HepG2 (cell line): ENCODE data around the gene BMPER. TPM values are rescaled to one million over a fixed set of nuclear protein-coding genes. Genes with fewer than 3 reads are reported as not detected.

ENCODE experiments used
- ATAC-seq: fragments of 200-7000 bp; cut with Tn5 transposase; 3 replicates; pipeline ENCODE4 v1.9.1; 2020; ENCODE audit warnings: mild to moderate bottlenecking, moderate library complexity
- BruUV-seq: library from RNA; stranded (reverse); fragments of 400-500 nt; replicated peaks from 2 replicates; lab custom pipeline; 2021; lab: Mats Ljungman, UMichigan
- CTCF ChIA-PET: fragments of 300-600 bp; formaldehyde crosslinking; extraction: SDS; loops from one replicate; lab custom pipeline; 2021; ENCODE audit warnings: low total read pairs, inconsistent platforms, low intra/inter-chr PET ratio; lab: Yijun Ruan, JAX
- POLR2A ChIA-PET: fragments of 350-600 bp; sonication (Branson Sonifier 250); formaldehyde crosslinking; loops from one replicate; lab custom pipeline; 2020; ENCODE audit warnings: antibody characterized with exemption, inconsistent platforms; lab: Yijun Ruan, JAX
- DNase-seq: peaks from one replicate; pipeline ENCODE4 v3.0.0-alpha.2; 2015; ENCODE audit warnings: low spot score
- FAIRE-seq: peaks from 3 replicates; lab custom pipeline; 2011; peaks lifted over from hg19 to GRCh38; lab: Jason Lieb, UNC
- H2AFZ ChIP-seq: one replicate; pipeline ENCODE4 v1.6.1; 2011; ENCODE audit warnings: low read length, inconsistent platforms
- H3K27ac ChIP-seq: fragments of 300-600 bp; 3 replicates; pipeline ENCODE4 v1.8.0; 2011; ENCODE audit warnings: mixed run types, mild to moderate bottlenecking, mixed read lengths, low read length, inconsistent platforms; ENCODE audit not compliant: insufficient read depth; ENCODE audit errors: extremely low read length
- H3K27me3 ChIP-seq, 2 experiments: fragments of 200-600 bp in 1 of 2; 2 replicates in 1 of 2; 3 replicates in 1 of 2; pipeline versions ENCODE4 v1.6.0 to v1.8.0; 2011; ENCODE audit warnings: low read length in 2 of 2, mild to moderate bottlenecking in 2 of 2, moderate library complexity in 2 of 2, inconsistent platforms in 1 of 2; ENCODE audit not compliant: insufficient read depth in 2 of 2, control insufficient read depth in 1 of 2
- H3K36me3 ChIP-seq, 2 experiments: fragments of 200-600 bp in 1 of 2; replicated peaks in 1 of 2; 2 replicates in 1 of 2; 3 replicates in 1 of 2; pipeline versions ENCODE4 v1.5.1 to v1.8.0; 2011; ENCODE audit warnings: low read length in 2 of 2, inconsistent platforms in 1 of 2; ENCODE audit not compliant: insufficient read depth in 2 of 2, control insufficient read depth in 1 of 2
- H3K4me1 ChIP-seq: 2 replicates; pipeline ENCODE4 v1.5.1; 2012; ENCODE audit warnings: low read length, inconsistent platforms; ENCODE audit not compliant: insufficient read depth
- H3K4me2 ChIP-seq: 2 replicates; pipeline ENCODE4 v1.6.0; 2011; ENCODE audit warnings: low read depth, low read length, inconsistent platforms
- H3K4me3 ChIP-seq, 3 experiments: fragments of 200-600 bp in 1 of 3; sonication (generic), shearing (Covaris generic) in 1 of 3; replicated peaks in 1 of 3; 2 replicates each; pipeline ENCODE4 v1.5.1; 2011 to 2016; ENCODE audit warnings: low read length in 3 of 3, inconsistent platforms in 2 of 3, low read depth in 2 of 3, mild to moderate bottlenecking in 2 of 3, control low read depth in 1 of 3, mixed read lengths in 1 of 3; ENCODE audit not compliant: insufficient read depth in 1 of 3
- H3K79me2 ChIP-seq: one replicate; pipeline ENCODE4 v1.6.1; 2011; ENCODE audit warnings: low read length, inconsistent platforms; ENCODE audit not compliant: insufficient read depth
- H3K9ac ChIP-seq: 2 replicates; pipeline ENCODE4 v1.6.0; 2011; ENCODE audit warnings: mild to moderate bottlenecking, low read depth, low read length, inconsistent platforms; ENCODE audit not compliant: insufficient read depth
- H3K9me3 ChIP-seq: 2 replicates; pipeline ENCODE4 v1.5.1; 2012; ENCODE audit warnings: mild to moderate bottlenecking, low read length
- H4K20me1 ChIP-seq: 2 replicates; pipeline ENCODE4 v1.6.0; 2011; ENCODE audit warnings: inconsistent platforms, mild to moderate bottlenecking, low read length, moderate library complexity; ENCODE audit not compliant: insufficient read depth
- CEBPB ChIP-seq: IDR thresholded peaks from 2 replicates; pipeline ENCODE4 v1.6.1; 2011; ENCODE audit warnings: low read depth, low read length, improper control_type of control experiment, borderline replicate concordance
- NONO ChIP-seq, 2 experiments: fragments of 450-650 bp in 1 of 2; sonication (generic) in 1 of 2; formaldehyde crosslinking in 1 of 2; IDR thresholded peaks in 1 of 2; conservative IDR thresholded peaks in 1 of 2; 2 replicates each; pipeline versions ENCODE4 v1.6.1 to v1.8.0; 2017 to 2022; ENCODE audit warnings: mild to moderate bottlenecking in 1 of 2, missing genetic modification reagents in 1 of 2, moderate library complexity in 1 of 2
- PHF8 ChIP-seq: sonication (generic); formaldehyde crosslinking; IDR thresholded peaks from 2 replicates; pipeline ENCODE4 v1.5.0; 2020; ENCODE audit warnings: missing genetic modification reagents
- ZFP36L2 ChIP-seq: sonication (generic); formaldehyde crosslinking; IDR thresholded peaks from 2 replicates; pipeline ENCODE4 v1.4.0; 2020; ENCODE audit warnings: missing genetic modification reagents
- ZNF496 ChIP-seq: sonication (generic); formaldehyde crosslinking; IDR thresholded peaks from 2 replicates; pipeline ENCODE4 v1.8.1; 2023; ENCODE audit warnings: mild to moderate bottlenecking, moderate library complexity, missing genetic modification reagents; ENCODE audit not compliant: insufficient replicate concordance
- ZNF709 ChIP-seq: sonication (generic); formaldehyde crosslinking; IDR thresholded peaks from 2 replicates; pipeline ENCODE4 v1.5.0; 2020; ENCODE audit warnings: mild to moderate bottlenecking, missing genetic modification reagents
- ZNF776 ChIP-seq: sonication (generic); formaldehyde crosslinking; IDR thresholded peaks from 2 replicates; pipeline ENCODE4 v1.4.0; 2020; ENCODE audit warnings: mild to moderate bottlenecking, missing genetic modification reagents
- WGBS: methylation state at CpG from one replicate; pipeline ENCODE4 v1.1.6; 2017; ENCODE audit warnings: low lambda C conversion rate; 5-methylcytosine and 5-hydroxymethylcytosine counted together
- in situ Hi-C: cut with HindIII; loops from 2 replicates; pipeline ENCODE4 v1.10.0; 2017; ENCODE audit warnings: low pct_unique_long_range_greater_than_20kb; ENCODE audit not compliant: extremely low pct_ligation_motif_present
- intact Hi-C: fragments of 100-400 bp; cut with micrococcal nuclease; formaldehyde crosslinking; loops from one replicate; pipeline ENCODE4 v1.10.0; 2022; ENCODE audit not compliant: unreplicated experiment
- polyA plus RNA-seq, 8 experiments: library from polyadenylated mRNA; depleted of rRNA in 3 of 8; stranded (reverse) in 7 of 8; unstranded in 1 of 8; fragments of >200 nt; fragmentation: Illumina TruSeq in 4 of 8; extraction: Trizol in 4 of 8; gene quantifications; 2 replicates each; pipeline versions ENCODE4 v1.2.1 to v1.2.3, GENCODE V29; 2011 to 2016; ENCODE audit warnings: low read depth in 4 of 8, missing spikeins in 1 of 8, mixed read lengths in 1 of 8; ENCODE audit not compliant: insufficient read depth in 1 of 8
- total RNA-seq, 5 experiments: library from RNA; depleted of rRNA; stranded (reverse); fragments of >200 nt; fragmentation: Illumina TruSeq; extraction: Trizol; gene quantifications; 2 replicates each; pipeline ENCODE4 v1.2.3, GENCODE V29; 2016; ENCODE audit warnings: low read depth in 1 of 5
- TF ChIP-seq, protein P1 (sequence below), 2 experiments: sonication (generic) in 1 of 2; formaldehyde crosslinking in 1 of 2; IDR thresholded peaks; 2 replicates each; pipeline versions ENCODE4 v1.6.1 to v1.9.0; 2014 to 2022; ENCODE audit warnings: antibody characterized with exemption in 1 of 2, borderline replicate concordance in 1 of 2, inconsistent platforms in 1 of 2, low read depth in 1 of 2, missing genetic modification reagents in 1 of 2
- TF ChIP-seq, protein P2 (sequence below): sonication (generic); formaldehyde crosslinking; IDR thresholded peaks from 2 replicates; pipeline ENCODE4 v1.8.1; 2023; ENCODE audit warnings: mild to moderate bottlenecking, moderate library complexity, missing genetic modification reagents

Gene BMPER
- total and polyA plus RNA-seq, 2 of the 13 experiments (the other 11 are each of a cell fraction or from before 2014, with no cell fraction given) = not detected

DNA sequence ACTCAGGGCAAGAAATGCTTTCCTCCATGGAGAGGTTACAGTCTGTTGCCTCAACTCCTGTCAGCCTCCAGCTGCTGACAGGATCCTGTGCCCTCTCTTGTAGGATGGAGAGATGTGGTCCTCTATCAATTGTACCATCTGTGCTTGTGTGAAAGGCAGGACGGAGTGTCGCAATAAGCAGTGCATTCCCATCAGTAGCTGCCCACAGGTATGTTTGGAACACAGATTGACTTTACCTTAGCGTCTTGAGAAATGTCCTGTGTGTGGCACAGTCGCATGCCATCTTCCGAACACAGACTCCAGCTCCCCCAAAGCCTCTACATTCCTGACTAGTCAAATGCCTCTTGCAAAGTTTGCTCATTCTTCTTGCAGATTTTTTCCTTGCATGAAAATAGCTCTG lies 152.6 kb downstream of the BMPER start:
- H3K9ac ChIP-seq = no peak overlapping the region
- BruUV-seq = no TSS peak
- no peak overlapping the region for H3K4me3 ChIP-seq
- POLR2A ChIA-PET = interaction anchor here (0.8 kb wide), 1 partner anchor 21 kb away, joined by 3 read pairs; no protein-coding TSS in a partner anchor
- FAIRE-seq = no peak
- WGBS = 33% methylated on average over 5 of the region's 5 CpGs
- H3K79me2 ChIP-seq = no peaks in the 10 kb centered on the region
- CTCF ChIA-PET = no interaction called here
- H3K9me3 ChIP-seq = no peaks in the 10 kb centered on the region
- H3K4me1 ChIP-seq = no peaks in the 10 kb centered on the region
- TF ChIP-seq ZFP36L2 (CRISPR knock-in tag) = no peak
- TF ChIP-seq CEBPB = peak; percentile 59; the same call in 1 of the 2 replicates
- in situ Hi-C loops (no loop called here), intact Hi-C loops (no loop called here)
- peaks cover 0 to 4% of the 10 kb centered on the region in 2 experiments; a peak in 1 of 5 replicates for H3K27me3 ChIP-seq
- H3K36me3 ChIP-seq = no peaks in the 10 kb centered on the region
- no peaks in the 10 kb centered on the region for H4K20me1 ChIP-seq
- no peak overlapping the region for H3K27ac ChIP-seq
- ATAC-seq = no peak
- DNase-seq = no peak
- H3K4me2 ChIP-seq = no peak overlapping the region
- no peak overlapping the region for H2AFZ ChIP-seq

DNA sequence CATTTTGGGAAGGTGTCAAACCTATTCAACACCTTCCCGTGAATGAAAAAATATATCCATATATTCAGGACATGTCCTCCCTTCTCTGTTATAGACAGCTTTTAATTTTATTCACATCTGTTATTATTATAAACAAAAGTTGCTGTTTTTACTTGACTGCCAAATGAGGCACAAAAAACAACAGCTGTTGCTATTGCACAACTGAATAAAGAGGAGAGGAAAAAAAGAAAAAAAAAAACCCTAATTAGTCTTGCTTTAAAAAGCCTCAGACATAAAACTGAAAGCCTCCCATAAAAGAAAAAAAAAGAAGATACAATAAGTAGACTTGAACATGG lies 153.4 kb downstream of the BMPER start:
- ATAC-seq (no peak), DNase-seq (no peak), FAIRE-seq (no peak)
- no peaks in the 10 kb centered on the region for H3K9me3 ChIP-seq
- POLR2A ChIA-PET = interaction anchor here (0.8 kb wide), 1 partner anchor 22 kb away, joined by 3 read pairs; no protein-coding TSS in a partner anchor
- peaks cover 0 to 4% of the 10 kb centered on the region in 2 experiments; a peak in 1 of 5 replicates for H3K27me3 ChIP-seq
- H3K27ac ChIP-seq = no peak overlapping the region
- H3K36me3 ChIP-seq = no peaks in the 10 kb centered on the region
- intact Hi-C loops = no loop called here
- in situ Hi-C loops = no loop called here
- H3K79me2 ChIP-seq = no peaks in the 10 kb centered on the region
- no peak overlapping the region for H3K4me3 ChIP-seq
- 0% methylated on average over 1 of the region's 1 CpG for WGBS
- H3K4me2 ChIP-seq = no peak overlapping the region
- CTCF ChIA-PET = no interaction called here
- no peak overlapping the region for H2AFZ ChIP-seq
- TF ChIP-seq, protein P1, sequence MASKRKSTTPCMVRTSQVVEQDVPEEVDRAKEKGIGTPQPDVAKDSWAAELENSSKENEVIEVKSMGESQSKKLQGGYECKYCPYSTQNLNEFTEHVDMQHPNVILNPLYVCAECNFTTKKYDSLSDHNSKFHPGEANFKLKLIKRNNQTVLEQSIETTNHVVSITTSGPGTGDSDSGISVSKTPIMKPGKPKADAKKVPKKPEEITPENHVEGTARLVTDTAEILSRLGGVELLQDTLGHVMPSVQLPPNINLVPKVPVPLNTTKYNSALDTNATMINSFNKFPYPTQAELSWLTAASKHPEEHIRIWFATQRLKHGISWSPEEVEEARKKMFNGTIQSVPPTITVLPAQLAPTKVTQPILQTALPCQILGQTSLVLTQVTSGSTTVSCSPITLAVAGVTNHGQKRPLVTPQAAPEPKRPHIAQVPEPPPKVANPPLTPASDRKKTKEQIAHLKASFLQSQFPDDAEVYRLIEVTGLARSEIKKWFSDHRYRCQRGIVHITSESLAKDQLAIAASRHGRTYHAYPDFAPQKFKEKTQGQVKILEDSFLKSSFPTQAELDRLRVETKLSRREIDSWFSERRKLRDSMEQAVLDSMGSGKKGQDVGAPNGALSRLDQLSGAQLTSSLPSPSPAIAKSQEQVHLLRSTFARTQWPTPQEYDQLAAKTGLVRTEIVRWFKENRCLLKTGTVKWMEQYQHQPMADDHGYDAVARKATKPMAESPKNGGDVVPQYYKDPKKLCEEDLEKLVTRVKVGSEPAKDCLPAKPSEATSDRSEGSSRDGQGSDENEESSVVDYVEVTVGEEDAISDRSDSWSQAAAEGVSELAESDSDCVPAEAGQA (IDR thresholded peaks at IDR 0.05; ENCODE audit: low read depth) = no peak
- TF ChIP-seq, protein P1 (CRISPR knock-in tag; IDR thresholded peaks at IDR 0.05; ENCODE audit: borderline replicate concordance) = no peak
- no peak for TF ChIP-seq ZNF496
- TF ChIP-seq ZNF709 = no peak
- no peak for TF ChIP-seq PHF8
- no peak for TF ChIP-seq ZNF776
- TF ChIP-seq NONO (IDR thresholded peaks at IDR 0.05) = no peak
- TF ChIP-seq NONO (CRISPR knock-in tag; conservative IDR thresholded peaks at IDR 0.05) = no peak
- TF ChIP-seq, protein P2, sequence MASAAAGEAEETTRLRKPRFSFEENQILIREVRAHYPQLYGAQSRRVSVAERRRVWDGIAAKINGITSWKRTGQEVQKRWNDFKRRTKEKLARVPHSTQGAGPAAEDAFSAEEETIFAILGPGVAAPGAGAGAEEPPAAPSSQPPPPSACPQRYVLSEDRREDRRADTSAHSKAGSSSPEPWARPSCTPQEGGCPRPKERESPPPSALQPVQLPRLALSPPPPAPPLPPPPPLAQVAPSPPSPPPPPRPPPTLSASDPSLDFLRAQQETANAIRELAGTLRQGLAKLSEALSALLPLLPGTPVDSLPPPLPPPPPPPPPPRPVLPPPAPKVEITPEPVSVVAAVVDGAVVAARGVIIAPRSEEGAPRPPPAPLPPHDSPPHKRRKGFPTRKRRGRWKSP (CRISPR knock-in tag) = no peak
- BruUV-seq = no TSS peak
- H3K9ac ChIP-seq = no peak overlapping the region
- no peaks in the 10 kb centered on the region for H4K20me1 ChIP-seq
- H3K4me1 ChIP-seq = no peaks in the 10 kb centered on the region
